A549 (cell line): ENCODE measurements around the gene CALN1. TPM values are rescaled to one million over a fixed set of nuclear protein-coding genes. Genes with fewer than 3 reads are reported as not detected.

Source experiments
- ATAC-seq, 2 experiments: fragments of 200-7000 bp in 1 of 2; fragments of >200 bp in 1 of 2; cut with Nextera tagmentation in 1 of 2; cut with Tn5 transposase in 1 of 2; 3 replicates each; pipeline versions ENCODE4 v1.8.0 to v1.9.1; 2018 to 2020; ENCODE audit warnings: mild to moderate bottlenecking in 1 of 2, moderate library complexity in 1 of 2
- CTCF ChIA-PET: fragments of 300-600 bp; sonication (Branson Sonifier 250); formaldehyde crosslinking; extraction: SDS; loops from one replicate; lab custom pipeline; 2021; ENCODE audit warnings: antibody characterized with exemption, inconsistent platforms; lab: Yijun Ruan, JAX
- POLR2A ChIA-PET: fragments of 350-600 bp; formaldehyde crosslinking; extraction: SDS; loops from one replicate; lab custom pipeline; 2021; ENCODE audit warnings: antibody characterized with exemption, inconsistent platforms; lab: Yijun Ruan, JAX
- DNase-seq, 2 experiments: peaks; one replicate each; pipeline versions ENCODE4 v3.0.0 to v3.0.0-alpha.2; 2011 to 2016; ENCODE audit warnings: low read depth in 1 of 2, low spot score in 1 of 2
- FAIRE-seq: peaks from 2 replicates; lab custom pipeline; 2011; peaks lifted over from hg19 to GRCh38; lab: Jason Lieb, UNC
- H3K27ac ChIP-seq, 2 experiments: fragments of >200 bp; sonication (Bioruptor Twin); formaldehyde crosslinking; 3 replicates each; pipeline ENCODE4 v1.5.1; 2016 to 2017
- H3K4me1 ChIP-seq: fragments of >200 bp; sonication (Bioruptor Twin); formaldehyde crosslinking; 3 replicates; pipeline ENCODE4 v1.6.1; 2016
- H3K4me2 ChIP-seq: fragments of >200 bp; sonication (Bioruptor Twin); formaldehyde crosslinking; 3 replicates; pipeline ENCODE4 v1.6.1; 2016
- H3K4me3 ChIP-seq: fragments of >200 bp; sonication (Bioruptor Twin); formaldehyde crosslinking; 3 replicates; pipeline ENCODE4 v1.5.1; 2016
- H3K9me3 ChIP-seq: fragments of >200 bp; sonication (Bioruptor Twin); formaldehyde crosslinking; 3 replicates; pipeline ENCODE4 v1.6.1; 2016
- BCL3 ChIP-seq: fragments of >200 bp; sonication (Bioruptor Twin); formaldehyde crosslinking; IDR thresholded peaks from 3 replicates; pipeline ENCODE4 v1.6.1; 2016
- CBX2 ChIP-seq: fragments of 200-600 bp; sonication (generic); IDR thresholded peaks from 2 replicates; pipeline ENCODE4 v1.6.1; 2016; ENCODE audit warnings: low read depth, mild to moderate bottlenecking, borderline replicate concordance
- CHD2 ChIP-seq: fragments of 150-350 bp; IDR thresholded peaks from 2 replicates; pipeline ENCODE4 v1.6.1; 2014; ENCODE audit warnings: low read length; ENCODE audit not compliant: partially characterized antibody
- CTCF ChIP-seq: fragments of >200 bp; sonication (Bioruptor Twin); formaldehyde crosslinking; IDR thresholded peaks from 3 replicates; pipeline ENCODE4 v1.5.1; 2016
- E2F6 ChIP-seq: IDR thresholded peaks from 2 replicates; pipeline ENCODE4 v1.6.1; 2012; ENCODE audit warnings: low read depth, borderline replicate concordance
- EP300 ChIP-seq, 2 experiments: fragments of >200 bp; sonication (Bioruptor Twin); formaldehyde crosslinking; IDR thresholded peaks; 2 replicates in 1 of 2; 3 replicates in 1 of 2; pipeline ENCODE4 v1.6.1; 2016 to 2017
- FOSL2 ChIP-seq, 2 experiments: fragments of 450-650 bp in 1 of 2; fragments of >200 bp in 1 of 2; sonication (Bioruptor Twin) in 1 of 2; formaldehyde crosslinking; IDR thresholded peaks; 2 replicates each; pipeline versions ENCODE4 v1.5.0 to v1.6.1; 2016 to 2020; ENCODE audit warnings: mild to moderate bottlenecking in 1 of 2, moderate library complexity in 1 of 2
- FOXS1 ChIP-seq: fragments of 250-450 bp; sonication (Bioruptor Pico); IDR thresholded peaks from 2 replicates; pipeline ENCODE4 v1.5.0; 2020; ENCODE audit warnings: mild to moderate bottlenecking, moderate library complexity
- HDAC2 ChIP-seq: fragments of 200-600 bp; sonication (generic); IDR thresholded peaks from 2 replicates; pipeline ENCODE4 v1.6.1; 2016
- HEYL ChIP-seq: fragments of 250-450 bp; sonication (Bioruptor Pico); IDR thresholded peaks from 2 replicates; pipeline ENCODE4 v1.8.0; 2021; ENCODE audit warnings: mild to moderate bottlenecking, moderate library complexity
- JUNB ChIP-seq: fragments of >200 bp; sonication (Bioruptor Twin); formaldehyde crosslinking; IDR thresholded peaks from 2 replicates; pipeline ENCODE4 v1.6.1; 2016
- MAFK ChIP-seq: fragments of 450-650 bp; IDR thresholded peaks from 2 replicates; pipeline ENCODE4 v1.6.1; 2014; ENCODE audit not compliant: partially characterized antibody
- PBX3 ChIP-seq: IDR thresholded peaks from 2 replicates; pipeline ENCODE4 v1.6.1; 2012
- PHF8 ChIP-seq: fragments of 200-600 bp; sonication (generic); IDR thresholded peaks from 2 replicates; pipeline ENCODE4 v1.6.1; 2016; ENCODE audit warnings: low read depth, mild to moderate bottlenecking, antibody characterized with exemption, moderate library complexity, borderline replicate concordance
- POLR2A ChIP-seq: IDR thresholded peaks from 2 replicates; pipeline ENCODE4 v1.6.1; 2012; ENCODE audit warnings: mild to moderate bottlenecking, low read length
- POLR2AphosphoS2 ChIP-seq: conservative IDR thresholded peaks from 2 replicates; pipeline ENCODE4 v1.6.1; 2012; ENCODE audit warnings: low read length, improper control_type of control experiment, inconsistent platforms
- RAD21 ChIP-seq, 2 experiments: fragments of >200 bp in 1 of 2; sonication (Bioruptor Twin) in 1 of 2; formaldehyde crosslinking in 1 of 2; IDR thresholded peaks in 1 of 2; conservative IDR thresholded peaks in 1 of 2; 2 replicates in 1 of 2; 3 replicates in 1 of 2; pipeline ENCODE4 v1.6.1; 2012 to 2018; ENCODE audit warnings: inconsistent platforms in 1 of 2
- RFX5 ChIP-seq: fragments of 450-650 bp; IDR thresholded peaks from 2 replicates; pipeline ENCODE4 v1.7.1; 2014; ENCODE audit warnings: antibody characterized with exemption, mild to moderate bottlenecking, moderate library complexity
- RNF2 ChIP-seq: fragments of 200-600 bp; sonication (generic); IDR thresholded peaks from 2 replicates; pipeline ENCODE4 v1.6.1; 2016; ENCODE audit warnings: low read depth, mild to moderate bottlenecking, antibody characterized with exemption, moderate library complexity, borderline replicate concordance
- SMC3 ChIP-seq: fragments of >200 bp; sonication (Bioruptor Twin); formaldehyde crosslinking; IDR thresholded peaks from 3 replicates; pipeline ENCODE4 v1.6.1; 2018; ENCODE audit warnings: inconsistent platforms
- SREBF2 ChIP-seq: fragments of 450-650 bp; IDR thresholded peaks from 2 replicates; pipeline ENCODE4 v1.6.1; 2014; ENCODE audit warnings: mild to moderate bottlenecking, moderate library complexity
- TFCP2L1 ChIP-seq: fragments of 250-450 bp; sonication (Bioruptor Pico); IDR thresholded peaks from 2 replicates; pipeline ENCODE4 v1.5.0; 2021; ENCODE audit warnings: mild to moderate bottlenecking
- ZFP36 ChIP-seq: fragments of 450-650 bp; IDR thresholded peaks from 2 replicates; pipeline ENCODE4 v1.6.1; 2014; ENCODE audit warnings: borderline replicate concordance; ENCODE audit not compliant: partially characterized antibody
- WGBS: methylation state at CpG from one replicate; pipeline ENCODE4 v1.1.6; 2017; ENCODE audit errors: missing lambda C conversion rate; 5-methylcytosine and 5-hydroxymethylcytosine counted together
- polyA plus RNA-seq, 4 experiments: library from polyadenylated mRNA; depleted of rRNA in 3 of 4; stranded (reverse); fragments of >200 nt; fragmentation: RNase III in 1 of 4; extraction: RNeasy Plus Mini Kit Qiagen cat#74134 plus additional on column Dnase treatment in 1 of 4; gene quantifications; 2 replicates in 3 of 4; 3 replicates in 1 of 4; pipeline ENCODE4 v1.2.3, GENCODE V29; 2011 to 2017

CALN1 gene
- polyA plus RNA-seq, 2 of the 4 experiments (the other 2 are of a cell fraction), result not detected

GRCh38 chr7:72416846-72417245 lies 4.7 kb upstream of the CALN1 start:
- no peak for FAIRE-seq
- no peak for TF ChIP-seq HEYL
- TF ChIP-seq EP300 (IDR thresholded peaks at IDR 0.05), result no peak
- TF ChIP-seq RFX5, result no peak
- no peak for TF ChIP-seq PBX3
- TF ChIP-seq ZFP36, result no peak
- no peak for TF ChIP-seq JUNB
- TF ChIP-seq RNF2, result no peak
- no peak for TF ChIP-seq SREBF2
- TF ChIP-seq E2F6, result no peak
- no peak for TF ChIP-seq POLR2A
- no peak for TF ChIP-seq FOXS1 (CRISPR knock-in tag)
- no peak for TF ChIP-seq FOSL2 (IDR thresholded peaks at IDR 0.05)
- TF ChIP-seq FOSL2 (CRISPR knock-in tag; IDR thresholded peaks at IDR 0.05), result no peak
- no peak for TF ChIP-seq HDAC2
- DNase-seq, result no peak
- 12% methylated on average over 8 of the region's 8 CpGs for WGBS
- Histone ChIP-seq H3K4me3 (no peak overlapping the region), H3K27ac (no peak overlapping the region), H3K4me1 (no peaks in the 10 kb centered on the region), H3K9me3 (no peaks in the 10 kb centered on the region), H3K4me2 (no peak overlapping the region)
- no peak for ATAC-seq
- CTCF ChIA-PET, result interaction anchor here (1.6 kb wide), 1 partner anchor 32 kb away, joined by 3 read pairs; no protein-coding TSS in a partner anchor
- POLR2A ChIA-PET, result no interaction called here

GRCh38 chr7:72415586-72415985 lies 3.4 kb upstream of the CALN1 start:
- no peak for DNase-seq
- TF ChIP-seq TFCP2L1 (CRISPR knock-in tag), result no peak
- TF ChIP-seq POLR2AphosphoS2, result no peak
- TF ChIP-seq SREBF2, result no peak
- TF ChIP-seq HEYL, result no peak
- TF ChIP-seq CTCF, result no peak
- no peak for TF ChIP-seq MAFK
- no peak for TF ChIP-seq PHF8
- no peak for TF ChIP-seq CBX2
- TF ChIP-seq CHD2, result no peak
- no peak for TF ChIP-seq BCL3
- no peak for TF ChIP-seq RAD21 (conservative IDR thresholded peaks at IDR 0.05 in 1 of 2, IDR thresholded peaks at IDR 0.05 in 1 of 2)
- no peak for TF ChIP-seq RFX5
- no peak for TF ChIP-seq SMC3
- no peak overlapping the region for H3K27ac ChIP-seq
- H3K4me3 ChIP-seq, result no peak overlapping the region
- no peak for FAIRE-seq
- H3K4me1 ChIP-seq, result no peaks in the 10 kb centered on the region
- ChIA-PET CTCF (no interaction called here), POLR2A (no interaction called here)
- no peak for ATAC-seq
- no peak overlapping the region for H3K4me2 ChIP-seq
- H3K9me3 ChIP-seq, result no peaks in the 10 kb centered on the region
- 23% methylated on average over 11 of the region's 11 CpGs for WGBS
